Sigmoid colon (tissue), 7 donors: ENCODE data around the gene KBTBD12. TPM values are rescaled to one million over a fixed set of nuclear protein-coding genes. Genes with fewer than 3 reads are reported as not detected.

Experiments
- DNase-seq: peaks from one replicate; pipeline ENCODE4 v3.0.0-alpha.2; 2019
- H3K27ac ChIP-seq, 4 donors: fragments of 200-600 bp; sonication (generic); one replicate each; pipeline ENCODE4 v1.5.1; 2016 to 2019; ENCODE audit warnings: mild to moderate bottlenecking in 1 of 4
- H3K27me3 ChIP-seq, 3 donors: fragments of 200-600 bp; sonication (generic); one replicate each; pipeline ENCODE4 v1.5.1; 2019; ENCODE audit warnings: mild to moderate bottlenecking in 1 of 3
- H3K36me3 ChIP-seq, 4 donors: fragments of 200-600 bp; sonication (generic); one replicate each; pipeline ENCODE4 v1.5.1; 2016 to 2019
- H3K4me1 ChIP-seq, 4 donors: fragments of 200-600 bp; sonication (generic); one replicate each; pipeline ENCODE4 v1.5.1; 2017 to 2019
- H3K4me3 ChIP-seq, 4 donors: fragments of 200-600 bp; sonication (generic); one replicate each; pipeline ENCODE4 v1.5.1; 2017 to 2019; ENCODE audit warnings: mild to moderate bottlenecking in 2 of 4, moderate library complexity in 1 of 4
- H3K9me3 ChIP-seq, 4 donors: fragments of 200-600 bp in 3 of 4; sonication (generic) in 3 of 4; one replicate each; pipeline versions ENCODE4 v1.5.1 to v1.6.1; 2013 to 2019
- EP300 ChIP-seq, 4 donors: sonication (generic); formaldehyde crosslinking; IDR thresholded peaks; one replicate each; pipeline ENCODE4 v1.6.1; 2017; ENCODE audit warnings: antibody characterized with exemption in 4 of 4
- POLR2A ChIP-seq, 2 donors: fragments of 450-650 bp; IDR thresholded peaks; one replicate each; pipeline ENCODE4 v1.6.1; 2016; ENCODE audit warnings: antibody characterized with exemption in 2 of 2, mild to moderate bottlenecking in 2 of 2, moderate library complexity in 2 of 2
- POLR2AphosphoS5 ChIP-seq, 4 donors: sonication (generic); formaldehyde crosslinking; IDR thresholded peaks; one replicate each; pipeline ENCODE4 v1.6.1; 2017; ENCODE audit warnings: antibody characterized with exemption in 4 of 4
- WGBS, 2 donors: extraction: QIAGEN DNeasy Blood & Tissue Kit; methylation state at CpG; one replicate each; pipeline ENCODE4 v1.1.7; 2013; 5-methylcytosine and 5-hydroxymethylcytosine counted together
- intact Hi-C: fragments of 100-400 bp; cut with DNase I; formaldehyde crosslinking; loops from one replicate; pipeline ENCODE4 v1.15.1; 2023
- polyA plus RNA-seq, 3 donors: library from polyadenylated mRNA; stranded (reverse); fragments of 200-250 nt; gene quantifications; one replicate each; pipeline ENCODE4 v1.2.3, GENCODE V29; 2013
- total RNA-seq, 4 donors: library from RNA; depleted of rRNA; stranded (reverse); fragments of >200 nt; gene quantifications; one replicate each; pipeline ENCODE4 v1.1.0, GENCODE V29; 2016
- TF ChIP-seq, protein P1 (sequence below), 4 experiments: fragments of 450-650 bp in 3 of 4; fragments of 200-600 bp in 1 of 4; IDR thresholded peaks; one replicate each; pipeline ENCODE4 v1.5.1; 2016 to 2019; ENCODE audit warnings: antibody characterized with exemption in 4 of 4, mild to moderate bottlenecking in 3 of 4, moderate library complexity in 2 of 4
- donor health status: healthy with polysubstance abuse.
- donor health status: Bipolar disorder and iron deficiency.
- donor health status: healthy.

The KBTBD12 gene
- total and polyA plus RNA-seq, 7 donors: 1.3 to 5.9 (median 2.5) TPM

DNA sequence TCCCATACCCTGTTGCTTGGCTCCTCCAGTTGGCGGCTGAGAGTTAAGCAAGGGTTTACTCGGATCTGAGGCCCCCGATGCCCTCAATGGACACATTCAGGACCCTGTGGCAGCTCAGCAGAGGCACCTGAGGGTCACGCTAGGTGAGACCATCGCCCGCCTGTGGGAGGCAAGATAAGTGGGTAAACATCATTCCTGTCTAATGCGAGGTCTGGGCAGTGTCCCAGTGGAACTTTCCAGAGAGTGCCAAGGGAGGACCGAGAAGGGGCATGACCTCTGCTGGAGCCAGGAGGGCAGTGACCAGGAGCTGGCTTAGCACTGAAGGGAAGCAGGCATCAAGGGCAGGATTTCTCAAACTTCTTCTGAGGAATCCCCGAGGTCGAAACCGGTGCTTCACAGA is 71.8 kb downstream of the KBTBD12 start:
- intact Hi-C loops: no loop called here
- no peak for DNase-seq
- TF ChIP-seq, protein P1, sequence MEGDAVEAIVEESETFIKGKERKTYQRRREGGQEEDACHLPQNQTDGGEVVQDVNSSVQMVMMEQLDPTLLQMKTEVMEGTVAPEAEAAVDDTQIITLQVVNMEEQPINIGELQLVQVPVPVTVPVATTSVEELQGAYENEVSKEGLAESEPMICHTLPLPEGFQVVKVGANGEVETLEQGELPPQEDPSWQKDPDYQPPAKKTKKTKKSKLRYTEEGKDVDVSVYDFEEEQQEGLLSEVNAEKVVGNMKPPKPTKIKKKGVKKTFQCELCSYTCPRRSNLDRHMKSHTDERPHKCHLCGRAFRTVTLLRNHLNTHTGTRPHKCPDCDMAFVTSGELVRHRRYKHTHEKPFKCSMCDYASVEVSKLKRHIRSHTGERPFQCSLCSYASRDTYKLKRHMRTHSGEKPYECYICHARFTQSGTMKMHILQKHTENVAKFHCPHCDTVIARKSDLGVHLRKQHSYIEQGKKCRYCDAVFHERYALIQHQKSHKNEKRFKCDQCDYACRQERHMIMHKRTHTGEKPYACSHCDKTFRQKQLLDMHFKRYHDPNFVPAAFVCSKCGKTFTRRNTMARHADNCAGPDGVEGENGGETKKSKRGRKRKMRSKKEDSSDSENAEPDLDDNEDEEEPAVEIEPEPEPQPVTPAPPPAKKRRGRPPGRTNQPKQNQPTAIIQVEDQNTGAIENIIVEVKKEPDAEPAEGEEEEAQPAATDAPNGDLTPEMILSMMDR (IDR thresholded peaks at IDR 0.05): no peak
- TF ChIP-seq POLR2A (IDR thresholded peaks at IDR 0.05): no peak

DNA sequence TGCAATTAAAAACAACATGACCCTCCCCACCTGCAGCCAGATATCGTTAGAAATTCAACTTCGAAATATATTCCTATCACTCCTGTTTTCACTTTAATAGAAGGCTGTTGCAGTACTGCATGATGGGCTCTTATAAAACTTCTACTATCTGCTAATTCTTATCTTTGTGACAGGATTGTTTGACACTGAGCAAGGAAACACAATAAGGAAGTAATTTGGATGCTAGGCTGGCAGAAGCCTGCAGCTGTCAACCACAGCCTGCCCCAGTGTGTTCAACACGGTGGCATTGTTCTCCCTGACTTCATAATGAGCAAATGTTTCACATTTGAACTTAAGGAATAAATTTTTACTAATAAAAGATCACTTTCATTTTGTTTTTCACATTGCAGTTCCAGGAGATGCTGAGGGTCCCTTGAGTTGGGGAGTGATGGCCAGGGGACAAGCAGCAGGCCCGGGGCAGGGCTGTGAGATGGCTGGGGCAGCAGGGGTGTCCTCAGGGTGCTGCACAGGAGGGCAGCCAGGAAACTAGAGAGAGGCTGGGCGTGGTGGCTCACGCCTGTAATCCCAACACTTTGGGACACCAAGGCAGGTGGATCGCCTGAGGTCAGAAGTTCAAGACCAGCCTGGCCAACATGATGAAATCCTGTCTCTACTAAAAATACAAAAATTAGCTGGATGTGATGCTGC is 72.4 kb downstream of the KBTBD12 start:
- no peak for DNase-seq
- WGBS, 2 donors: 21 to 55% methylated on average over 7 of the region's 7 CpGs

More for the DNA sequence above, 71.8 kb downstream of the KBTBD12 start:
- Histone ChIP-seq H3K27ac (no peak overlapping the region), H3K9me3 (no peaks in the 10 kb centered on the region), H3K36me3 (peaks cover 0 to 3% (median 0%) of the 10 kb centered on the region in 4 donors), H3K27me3 (no peaks in the 10 kb centered on the region), H3K4me3 (no peak overlapping the region), H3K4me1 (no peaks in the 10 kb centered on the region)
- 44 to 79% methylated on average over 11 of the region's 11 CpGs for WGBS, 2 donors

DNA sequence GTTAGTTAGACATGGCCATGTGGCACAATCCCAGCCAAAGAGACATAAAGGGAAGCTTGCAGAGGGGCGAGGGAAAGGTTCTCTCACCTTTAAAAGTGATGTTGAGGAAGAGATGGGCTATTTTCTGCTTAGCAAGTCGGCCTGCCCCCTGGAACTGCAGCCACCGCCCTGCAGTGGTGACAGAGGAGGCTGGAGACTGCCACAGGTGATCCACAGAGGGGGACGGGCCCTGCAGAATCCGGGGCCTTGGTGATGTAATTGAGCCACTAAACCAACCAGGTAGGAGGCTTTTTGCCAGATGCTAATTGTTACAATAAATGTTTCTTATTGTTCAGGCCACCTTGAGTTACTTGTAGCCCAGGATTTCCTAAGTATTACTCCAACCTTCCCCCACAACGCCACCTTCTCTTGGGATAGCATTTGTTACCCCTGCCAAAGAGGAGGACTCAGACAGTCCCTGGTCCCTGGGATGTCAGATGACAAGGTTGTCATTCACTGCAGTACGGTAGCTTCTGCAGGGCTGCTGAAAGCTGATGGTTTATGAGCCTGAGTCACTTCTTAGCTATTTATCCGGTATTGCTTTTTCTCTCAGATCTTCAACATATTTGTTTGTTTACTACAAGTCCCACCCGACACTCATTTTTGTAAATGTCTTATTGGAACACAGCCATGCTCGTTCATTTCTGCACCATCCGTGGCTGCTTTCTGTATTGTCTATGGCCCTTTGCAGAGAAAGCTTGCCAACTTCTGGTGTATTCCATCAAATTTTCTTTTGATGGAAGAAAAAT is 73.9 kb downstream of the KBTBD12 start:
- intact Hi-C loops: no loop called here
- Histone ChIP-seq H3K4me3 (no peak overlapping the region), H3K27ac (no peak overlapping the region), H3K27me3 (no peaks in the 10 kb centered on the region), H3K36me3 (peaks cover 0 to 3% (median 0%) of the 10 kb centered on the region in 4 donors), H3K4me1 (no peaks in the 10 kb centered on the region), H3K9me3 (no peaks in the 10 kb centered on the region)
- no peak for DNase-seq
- TF ChIP-seq, protein P1 (IDR thresholded peaks at IDR 0.05): no peak
- TF ChIP-seq POLR2A (IDR thresholded peaks at IDR 0.05) (no peak), EP300 (IDR thresholded peaks at IDR 0.05) (no peak), POLR2AphosphoS5 (IDR thresholded peaks at IDR 0.05) (no peak)
- 16 to 68% methylated on average over 11 of the region's 11 CpGs for WGBS, 2 donors

More for the DNA sequence above, 72.4 kb downstream of the KBTBD12 start:
- intact Hi-C loops: no loop called here
- H3K4me1 ChIP-seq: no peaks in the 10 kb centered on the region
- peaks cover 0 to 3% (median 0%) of the 10 kb centered on the region in 4 donors for H3K36me3 ChIP-seq
- H3K4me3 ChIP-seq: no peak overlapping the region
- TF ChIP-seq, protein P1 (IDR thresholded peaks at IDR 0.05): no peak
- TF ChIP-seq EP300 (IDR thresholded peaks at IDR 0.05): no peak
- TF ChIP-seq POLR2AphosphoS5 (IDR thresholded peaks at IDR 0.05): no peak
- no peak for TF ChIP-seq POLR2A (IDR thresholded peaks at IDR 0.05)
- H3K27ac ChIP-seq: no peak overlapping the region
- H3K27me3 ChIP-seq: no peaks in the 10 kb centered on the region
- H3K9me3 ChIP-seq: no peaks in the 10 kb centered on the region

DNA sequence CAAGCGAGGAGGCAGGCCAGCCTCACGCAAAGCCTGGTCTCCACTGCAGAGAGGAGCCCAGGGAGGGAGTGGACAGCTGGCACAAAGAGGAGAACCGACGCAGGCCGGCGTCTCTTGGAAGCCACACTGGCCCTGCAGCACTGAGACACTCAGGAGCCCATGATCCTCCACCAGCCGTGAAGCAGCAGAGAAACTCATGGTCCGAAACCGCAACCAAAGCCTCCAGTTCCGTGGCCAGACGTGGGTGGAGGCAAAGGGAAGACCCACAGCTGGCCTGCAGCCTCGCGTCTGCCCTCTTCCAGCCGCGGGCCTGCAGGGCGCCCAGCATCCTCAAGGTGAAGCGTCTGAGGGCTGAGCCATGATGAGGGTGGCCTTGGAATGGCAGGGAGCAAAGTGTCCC is 75.0 kb downstream of the KBTBD12 start:
- Histone ChIP-seq H3K36me3 (no peaks in the 10 kb centered on the region), H3K27me3 (no peaks in the 10 kb centered on the region), H3K9me3 (no peaks in the 10 kb centered on the region), H3K27ac (no peak overlapping the region), H3K4me3 (no peak overlapping the region), H3K4me1 (no peaks in the 10 kb centered on the region)
- no peak for DNase-seq
- WGBS, 2 donors: 89 to 95% methylated on average over 17 of the region's 17 CpGs
- no peak for TF ChIP-seq POLR2AphosphoS5 (IDR thresholded peaks at IDR 0.05)
- no peak for TF ChIP-seq POLR2A (IDR thresholded peaks at IDR 0.05)
- TF ChIP-seq, protein P1 (IDR thresholded peaks at IDR 0.05): no peak
- no peak for TF ChIP-seq EP300 (IDR thresholded peaks at IDR 0.05)
- intact Hi-C loops: no loop called here
